GM23338 (cell line): ENCODE results near the gene GBE1. TPM values are rescaled to one million over a fixed set of nuclear protein-coding genes. Genes with fewer than 3 reads are reported as not detected.
"Not testable (repeated sequence)": the region's sequence is repeated elsewhere in the genome, so short reads cannot be mapped to it uniquely, and the experiment has no call there.

Source experiments
- ATAC-seq: fragments of 200-7000 bp; cut with Tn5 transposase; 3 replicates; pipeline ENCODE4 v1.9.1; 2020
- DNase-seq: peaks from one replicate; pipeline ENCODE4 v3.0.0-alpha.2; 2015; ENCODE audit warnings: low spot score
- H2AFZ ChIP-seq: fragments of 200-600 bp; sonication (generic); 2 replicates; pipeline ENCODE4 v1.8.0; 2016; ENCODE audit warnings: antibody characterized with exemption, mild to moderate bottlenecking, moderate library complexity
- H3F3A ChIP-seq: fragments of 200-600 bp; sonication (generic); replicated peaks from 2 replicates; pipeline ENCODE4 v1.8.0; 2017; ENCODE audit warnings: antibody characterized with exemption, mixed run types, low read depth
- H3K27ac ChIP-seq: fragments of 200-600 bp; sonication (generic); 2 replicates; pipeline ENCODE4 v1.6.1; 2016; ENCODE audit warnings: low read depth
- H3K27me3 ChIP-seq: fragments of 200-600 bp; sonication (generic); 2 replicates; pipeline ENCODE4 v1.8.0; 2016; ENCODE audit warnings: mild to moderate bottlenecking, mixed run types, moderate library complexity; ENCODE audit not compliant: insufficient read depth
- H3K36me3 ChIP-seq: fragments of 200-600 bp; sonication (generic); 2 replicates; pipeline ENCODE4 v1.8.0; 2016; ENCODE audit warnings: mild to moderate bottlenecking; ENCODE audit not compliant: insufficient read depth
- H3K4me1 ChIP-seq: fragments of 200-600 bp; sonication (generic); 2 replicates; pipeline ENCODE4 v1.8.0; 2016; ENCODE audit warnings: mild to moderate bottlenecking, moderate library complexity; ENCODE audit not compliant: insufficient read depth
- H3K4me2 ChIP-seq: fragments of 200-600 bp; sonication (generic); 2 replicates; pipeline ENCODE4 v1.7.1; 2017; ENCODE audit warnings: mixed run types
- H3K4me3 ChIP-seq: fragments of 200-600 bp; sonication (generic); 2 replicates; pipeline ENCODE4 v1.6.1; 2016; ENCODE audit warnings: mixed run types
- H3K79me2 ChIP-seq: fragments of 200-600 bp; sonication (generic); replicated peaks from 2 replicates; pipeline ENCODE4 v1.8.0; 2017; ENCODE audit warnings: mild to moderate bottlenecking; ENCODE audit not compliant: insufficient read depth
- H3K9me2 ChIP-seq: fragments of 200-600 bp; sonication (generic); 2 replicates; pipeline ENCODE4 v1.8.0; 2017; ENCODE audit not compliant: insufficient read depth
- H4K20me1 ChIP-seq: fragments of 200-600 bp; sonication (generic); replicated peaks from 2 replicates; pipeline ENCODE4 v1.8.0; 2017; ENCODE audit warnings: mild to moderate bottlenecking; ENCODE audit not compliant: insufficient read depth
- H3K27ac Mint-ChIP-seq: 2 replicates; pipeline ENCODE4 v1.8.0; 2020; ENCODE audit warnings: inconsistent platforms, mild to moderate bottlenecking, moderate library complexity, mixed read lengths
- H3K27me3 Mint-ChIP-seq: 3 replicates; pipeline ENCODE4 v1.8.0; 2022; ENCODE audit warnings: low read depth, mild to moderate bottlenecking, moderate library complexity, mixed read lengths, inconsistent platforms; ENCODE audit not compliant: insufficient read depth, poor library complexity
- H3K36me3 Mint-ChIP-seq: 3 replicates; pipeline ENCODE4 v1.8.0; 2021; ENCODE audit warnings: low read depth, mild to moderate bottlenecking, inconsistent platforms, moderate library complexity, mixed read lengths
- H3K4me1 Mint-ChIP-seq: 3 replicates; pipeline ENCODE4 v1.8.0; 2020; ENCODE audit warnings: mild to moderate bottlenecking, inconsistent platforms, mixed read lengths
- H3K4me3 Mint-ChIP-seq: 3 replicates; pipeline ENCODE4 v1.8.0; 2021; ENCODE audit warnings: moderate library complexity, mild to moderate bottlenecking, inconsistent platforms, mixed read lengths
- H3K9me3 Mint-ChIP-seq: 3 replicates; pipeline ENCODE4 v1.8.0; 2020; ENCODE audit warnings: moderate library complexity, mild to moderate bottlenecking, inconsistent platforms, mixed read lengths
- NANOG ChIP-seq: IDR thresholded peaks from 2 replicates; pipeline ENCODE4 v1.6.1; 2016; ENCODE audit warnings: antibody characterized with exemption, borderline replicate concordance
- REST ChIP-seq: IDR thresholded peaks from one replicate; pipeline ENCODE4 v1.6.1; 2018; ENCODE audit warnings: antibody characterized with exemption; ENCODE audit not compliant: unreplicated experiment
- ZNF114 ChIP-seq: fragments of 250-450 bp; sonication (Bioruptor Pico); IDR thresholded peaks from 2 replicates; pipeline ENCODE4 v1.5.0; 2020; ENCODE audit warnings: mild to moderate bottlenecking, moderate library complexity
- polyA plus RNA-seq: library from polyadenylated mRNA; unstranded; fragments of >200 nt; fragmentation: Nextera tagmentation; extraction: Ambion mirVana; gene quantifications from 2 replicates; pipeline ENCODE4 v1.2.1, GENCODE V29; 2016
- total RNA-seq: library from RNA; depleted of rRNA; stranded (reverse); fragments of >200 nt; shearing (Covaris generic); gene quantifications from 2 replicates; pipeline ENCODE4 v1.2.3, GENCODE V29; 2014
- TF ChIP-seq, protein P1 (sequence below): fragments of 250-450 bp; sonication (Bioruptor Pico); IDR thresholded peaks from 2 replicates; pipeline ENCODE4 v1.5.0; 2020; ENCODE audit warnings: mild to moderate bottlenecking, moderate library complexity
- TF ChIP-seq, protein P2 (sequence below), 2 experiments: fragments of 200-600 bp in 1 of 2; sonication (generic) in 1 of 2; conservative IDR thresholded peaks; 2 replicates each; pipeline versions ENCODE4 v1.5.1 to v1.6.1; 2016 to 2017; ENCODE audit warnings: antibody characterized with exemption in 2 of 2, low read depth in 2 of 2, mild to moderate bottlenecking in 2 of 2, moderate library complexity in 1 of 2

GBE1 gene
- total and polyA plus RNA-seq, 2 experiments from 2014 or later: 6.4 to 12.2 TPM

DNA sequence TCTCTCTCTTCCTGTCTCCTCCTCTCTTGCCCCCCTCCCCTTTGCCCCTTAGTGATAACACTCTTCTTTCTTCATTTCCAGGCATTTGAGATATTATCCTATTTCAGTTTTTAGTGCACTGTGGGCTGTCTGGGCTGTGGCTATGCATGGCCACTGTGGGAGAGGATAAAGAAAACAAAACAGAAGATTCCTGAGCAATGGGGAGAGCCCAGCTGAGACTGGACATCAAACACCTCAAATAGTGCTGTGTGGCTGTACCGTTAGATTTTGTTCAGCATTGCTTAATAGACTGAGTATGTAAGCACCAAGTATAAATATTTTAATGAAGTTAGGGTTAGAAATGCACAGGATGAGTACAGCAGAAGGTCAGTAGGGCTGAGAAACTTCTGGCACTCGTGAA lies 7.9 kb upstream of the GBE1 start (continued):
- TF ChIP-seq, protein P1, sequence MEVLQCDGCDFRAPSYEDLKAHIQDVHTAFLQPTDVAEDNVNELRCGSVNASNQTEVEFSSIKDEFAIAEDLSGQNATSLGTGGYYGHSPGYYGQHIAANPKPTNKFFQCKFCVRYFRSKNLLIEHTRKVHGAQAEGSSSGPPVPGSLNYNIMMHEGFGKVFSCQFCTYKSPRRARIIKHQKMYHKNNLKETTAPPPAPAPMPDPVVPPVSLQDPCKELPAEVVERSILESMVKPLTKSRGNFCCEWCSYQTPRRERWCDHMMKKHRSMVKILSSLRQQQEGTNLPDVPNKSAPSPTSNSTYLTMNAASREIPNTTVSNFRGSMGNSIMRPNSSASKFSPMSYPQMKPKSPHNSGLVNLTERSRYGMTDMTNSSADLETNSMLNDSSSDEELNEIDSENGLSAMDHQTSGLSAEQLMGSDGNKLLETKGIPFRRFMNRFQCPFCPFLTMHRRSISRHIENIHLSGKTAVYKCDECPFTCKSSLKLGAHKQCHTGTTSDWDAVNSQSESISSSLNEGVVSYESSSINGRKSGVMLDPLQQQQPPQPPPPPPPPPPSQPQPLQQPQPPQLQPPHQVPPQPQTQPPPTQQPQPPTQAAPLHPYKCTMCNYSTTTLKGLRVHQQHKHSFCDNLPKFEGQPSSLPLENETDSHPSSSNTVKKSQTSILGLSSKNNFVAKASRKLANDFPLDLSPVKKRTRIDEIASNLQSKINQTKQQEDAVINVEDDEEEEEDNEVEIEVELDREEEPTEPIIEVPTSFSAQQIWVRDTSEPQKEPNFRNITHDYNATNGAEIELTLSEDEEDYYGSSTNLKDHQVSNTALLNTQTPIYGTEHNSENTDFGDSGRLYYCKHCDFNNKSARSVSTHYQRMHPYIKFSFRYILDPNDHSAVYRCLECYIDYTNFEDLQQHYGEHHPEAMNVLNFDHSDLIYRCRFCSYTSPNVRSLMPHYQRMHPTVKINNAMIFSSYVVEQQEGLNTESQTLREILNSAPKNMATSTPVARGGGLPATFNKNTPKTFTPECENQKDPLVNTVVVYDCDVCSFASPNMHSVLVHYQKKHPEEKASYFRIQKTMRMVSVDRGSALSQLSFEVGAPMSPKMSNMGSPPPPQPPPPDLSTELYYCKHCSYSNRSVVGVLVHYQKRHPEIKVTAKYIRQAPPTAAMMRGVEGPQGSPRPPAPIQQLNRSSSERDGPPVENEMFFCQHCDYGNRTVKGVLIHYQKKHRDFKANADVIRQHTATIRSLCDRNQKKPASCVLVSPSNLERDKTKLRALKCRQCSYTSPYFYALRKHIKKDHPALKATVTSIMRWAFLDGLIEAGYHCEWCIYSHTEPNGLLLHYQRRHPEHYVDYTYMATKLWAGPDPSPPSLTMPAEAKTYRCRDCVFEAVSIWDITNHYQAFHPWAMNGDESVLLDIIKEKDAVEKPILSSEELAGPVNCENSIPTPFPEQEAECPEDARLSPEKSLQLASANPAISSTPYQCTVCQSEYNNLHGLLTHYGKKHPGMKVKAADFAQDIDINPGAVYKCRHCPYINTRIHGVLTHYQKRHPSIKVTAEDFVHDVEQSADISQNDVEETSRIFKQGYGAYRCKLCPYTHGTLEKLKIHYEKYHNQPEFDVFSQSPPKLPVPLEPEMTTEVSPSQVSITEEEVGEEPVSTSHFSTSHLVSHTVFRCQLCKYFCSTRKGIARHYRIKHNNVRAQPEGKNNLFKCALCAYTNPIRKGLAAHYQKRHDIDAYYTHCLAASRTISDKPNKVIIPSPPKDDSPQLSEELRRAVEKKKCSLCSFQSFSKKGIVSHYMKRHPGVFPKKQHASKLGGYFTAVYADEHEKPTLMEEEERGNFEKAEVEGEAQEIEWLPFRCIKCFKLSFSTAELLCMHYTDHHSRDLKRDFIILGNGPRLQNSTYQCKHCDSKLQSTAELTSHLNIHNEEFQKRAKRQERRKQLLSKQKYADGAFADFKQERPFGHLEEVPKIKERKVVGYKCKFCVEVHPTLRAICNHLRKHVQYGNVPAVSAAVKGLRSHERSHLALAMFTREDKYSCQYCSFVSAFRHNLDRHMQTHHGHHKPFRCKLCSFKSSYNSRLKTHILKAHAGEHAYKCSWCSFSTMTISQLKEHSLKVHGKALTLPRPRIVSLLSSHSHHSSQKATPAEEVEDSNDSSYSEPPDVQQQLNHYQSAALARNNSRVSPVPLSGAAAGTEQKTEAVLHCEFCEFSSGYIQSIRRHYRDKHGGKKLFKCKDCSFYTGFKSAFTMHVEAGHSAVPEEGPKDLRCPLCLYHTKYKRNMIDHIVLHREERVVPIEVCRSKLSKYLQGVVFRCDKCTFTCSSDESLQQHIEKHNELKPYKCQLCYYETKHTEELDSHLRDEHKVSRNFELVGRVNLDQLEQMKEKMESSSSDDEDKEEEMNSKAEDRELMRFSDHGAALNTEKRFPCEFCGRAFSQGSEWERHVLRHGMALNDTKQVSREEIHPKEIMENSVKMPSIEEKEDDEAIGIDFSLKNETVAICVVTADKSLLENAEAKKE (CRISPR knock-in tag): no peak
- TF ChIP-seq ZNF114 (CRISPR knock-in tag): no peak

DNA sequence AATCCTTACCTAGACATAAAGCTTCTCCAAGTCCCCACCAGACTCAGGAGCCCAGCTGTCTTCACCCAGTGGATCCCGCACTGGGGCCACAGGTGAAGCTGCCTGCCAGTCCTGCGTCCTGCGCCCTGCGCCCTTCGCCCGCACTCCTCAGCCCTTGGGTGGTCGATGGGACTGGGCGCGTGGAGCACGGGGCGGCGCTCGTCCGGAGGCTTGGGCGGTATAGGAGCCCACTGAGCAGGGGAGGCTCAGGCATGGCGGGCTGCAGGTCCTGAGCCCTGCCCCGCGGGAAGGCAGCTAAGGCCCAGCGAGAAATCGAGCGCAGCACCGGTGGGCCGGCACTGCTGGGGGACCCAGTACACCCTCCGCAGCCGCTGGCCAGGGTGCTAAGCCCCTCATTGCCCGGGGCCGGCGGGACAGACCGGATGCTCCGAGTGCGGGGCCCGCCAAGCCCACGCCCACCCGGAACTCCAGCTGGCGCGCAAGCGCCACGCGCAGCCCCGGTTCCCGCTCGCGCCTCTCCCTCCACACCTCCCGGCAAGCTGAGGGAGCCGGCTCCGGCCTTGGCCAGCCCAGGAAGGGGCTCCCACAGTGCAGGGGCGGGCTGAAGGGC lies 5.9 kb upstream of the GBE1 start:
- not testable (repeated sequence) for H3K27me3 Mint-ChIP-seq, H3K9me3 Mint-ChIP-seq, H3K9me2 ChIP-seq, H3K4me3 ChIP-seq, H3K27me3 ChIP-seq, H3K4me2 ChIP-seq, H3K27ac Mint-ChIP-seq, H3K79me2 ChIP-seq, H3K27ac ChIP-seq, H4K20me1 ChIP-seq, ATAC-seq, H3K4me3 Mint-ChIP-seq, DNase-seq, H2AFZ ChIP-seq, H3F3A ChIP-seq, H3K36me3 ChIP-seq, H3K36me3 Mint-ChIP-seq
- peaks cover 20% of the 10 kb centered on the region for H3K4me1 Mint-ChIP-seq
- peaks cover 13% of the 10 kb centered on the region for H3K4me1 ChIP-seq

DNA sequence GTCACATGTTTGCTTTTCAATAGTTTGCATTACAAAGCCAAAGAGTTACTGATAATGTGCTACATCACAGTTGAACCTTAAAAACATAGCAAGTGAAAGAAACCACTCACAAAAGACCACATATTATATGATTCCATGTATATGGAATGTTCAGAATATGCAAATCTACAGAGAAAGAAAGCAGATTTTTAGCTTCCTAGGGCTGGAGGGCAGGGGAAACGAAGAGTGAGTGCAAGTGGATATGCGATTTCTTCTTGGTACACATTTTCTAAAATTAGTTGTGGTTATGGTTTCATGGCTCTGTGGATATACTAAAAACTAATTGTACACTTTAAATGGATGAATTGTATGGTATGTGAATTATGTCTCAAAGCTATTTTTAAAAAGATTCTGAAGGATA lies 4.0 kb upstream of the GBE1 start:
- Histone ChIP-seq H3K4me1 (peaks cover 7% of the 10 kb centered on the region), H4K20me1 (no peaks in the 10 kb centered on the region), H3K9me2 (0 out of 2 replicates have a peak, but pooled peaks cover 4% of the 10 kb centered on the region), H3F3A (peaks cover 2% of the 10 kb centered on the region; the same call in 1 of the 2 replicates), H3K79me2 (peaks cover under 1% of the 10 kb centered on the region; the same call in 1 of the 2 replicates), H3K36me3 (no peaks in the 10 kb centered on the region), H3K4me3 (no peak overlapping the region), H2AFZ (no peak overlapping the region), H3K27ac (no peak overlapping the region), H3K4me2 (no peak overlapping the region), H3K27me3 (no peaks in the 10 kb centered on the region)
- Mint-ChIP-seq H3K36me3 (no peaks in the 10 kb centered on the region), H3K27me3 (peaks cover 5% of the 10 kb centered on the region), H3K4me3 (no peak overlapping the region), H3K4me1 (peaks cover 19% of the 10 kb centered on the region), H3K9me3 (peaks cover 8% of the 10 kb centered on the region), H3K27ac (no peak overlapping the region)
- ATAC-seq (no peak), DNase-seq (no peak)
- TF ChIP-seq, protein P2, sequence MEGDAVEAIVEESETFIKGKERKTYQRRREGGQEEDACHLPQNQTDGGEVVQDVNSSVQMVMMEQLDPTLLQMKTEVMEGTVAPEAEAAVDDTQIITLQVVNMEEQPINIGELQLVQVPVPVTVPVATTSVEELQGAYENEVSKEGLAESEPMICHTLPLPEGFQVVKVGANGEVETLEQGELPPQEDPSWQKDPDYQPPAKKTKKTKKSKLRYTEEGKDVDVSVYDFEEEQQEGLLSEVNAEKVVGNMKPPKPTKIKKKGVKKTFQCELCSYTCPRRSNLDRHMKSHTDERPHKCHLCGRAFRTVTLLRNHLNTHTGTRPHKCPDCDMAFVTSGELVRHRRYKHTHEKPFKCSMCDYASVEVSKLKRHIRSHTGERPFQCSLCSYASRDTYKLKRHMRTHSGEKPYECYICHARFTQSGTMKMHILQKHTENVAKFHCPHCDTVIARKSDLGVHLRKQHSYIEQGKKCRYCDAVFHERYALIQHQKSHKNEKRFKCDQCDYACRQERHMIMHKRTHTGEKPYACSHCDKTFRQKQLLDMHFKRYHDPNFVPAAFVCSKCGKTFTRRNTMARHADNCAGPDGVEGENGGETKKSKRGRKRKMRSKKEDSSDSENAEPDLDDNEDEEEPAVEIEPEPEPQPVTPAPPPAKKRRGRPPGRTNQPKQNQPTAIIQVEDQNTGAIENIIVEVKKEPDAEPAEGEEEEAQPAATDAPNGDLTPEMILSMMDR (conservative IDR thresholded peaks at IDR 0.05; ENCODE audit: low read depth in 2 of 2): no peak
- TF ChIP-seq NANOG: no peak
- no peak for TF ChIP-seq REST
- TF ChIP-seq ZNF114 (CRISPR knock-in tag): no peak
